Stomach smooth muscle (tissue), 2 donors: Measurements from ENCODE around the gene GABBR2.

Experiments used
- H3K27ac ChIP-seq: one replicate; pipeline ENCODE4 v1.7.0; 2013; ENCODE audit warnings: mild to moderate bottlenecking, low read length, inconsistent platforms
- H3K27me3 ChIP-seq, 2 donors: one replicate each; pipeline ENCODE4 v1.7.0; 2013; ENCODE audit warnings: low read length in 2 of 2; ENCODE audit not compliant: insufficient read depth in 2 of 2, control insufficient read depth in 1 of 2
- H3K36me3 ChIP-seq, 2 donors: one replicate each; pipeline ENCODE4 v1.7.0; 2013; ENCODE audit warnings: low read length in 2 of 2; ENCODE audit not compliant: control insufficient read depth in 2 of 2, insufficient read depth in 2 of 2
- H3K4me1 ChIP-seq: one replicate; pipeline ENCODE4 v1.7.0; 2013; ENCODE audit warnings: low read length; ENCODE audit not compliant: control insufficient read depth, insufficient read depth
- H3K4me3 ChIP-seq, 2 donors: one replicate each; pipeline ENCODE4 v1.7.0; 2013; ENCODE audit warnings: low read length in 2 of 2
- H3K9ac ChIP-seq, 2 donors: one replicate each; pipeline ENCODE4 v1.7.0; 2013; ENCODE audit warnings: low read length in 2 of 2, mild to moderate bottlenecking in 1 of 2
- H3K9me3 ChIP-seq, 2 donors: one replicate each; pipeline ENCODE4 v1.7.0; 2013; ENCODE audit warnings: low read length in 2 of 2; ENCODE audit not compliant: control insufficient read depth in 2 of 2
- donor health status: healthy.
- donor health status: Pancreatic carcinoma.

The GABBR2 gene

DNA sequence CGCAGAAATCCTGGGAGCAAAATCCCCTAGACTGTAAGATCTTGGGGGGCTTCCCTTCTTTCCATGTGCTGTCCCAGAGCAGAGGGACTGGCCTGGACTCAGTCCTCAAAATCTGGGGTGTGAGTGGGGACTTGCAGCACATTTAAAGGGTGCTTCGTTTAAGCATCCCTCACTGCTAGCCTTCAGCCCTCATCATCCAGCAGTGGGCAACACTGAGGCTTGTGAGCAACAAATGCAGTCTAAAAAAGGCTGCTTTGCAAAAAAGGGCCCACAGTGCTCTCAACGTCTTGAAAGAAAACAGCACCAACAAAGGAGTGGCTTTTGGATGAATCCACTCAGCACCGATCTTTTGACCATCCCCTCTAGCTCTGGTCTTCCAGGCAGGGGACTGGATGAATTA lies 325.0 kb downstream of the GABBR2 start:
- Histone ChIP-seq H3K4me3 (no peak overlapping the region), H3K9ac (no peak overlapping the region), H3K4me1 (no peaks in the 10 kb centered on the region), H3K9me3 (no peaks in the 10 kb centered on the region), H3K27ac (no peak overlapping the region), H3K27me3 (no peaks in the 10 kb centered on the region), H3K36me3 (no peaks in the 10 kb centered on the region)

GRCh38 chr9:98381311-98382103 lies 327.2 kb downstream of the GABBR2 start:
- Histone ChIP-seq H3K9me3 (no peaks in the 10 kb centered on the region), H3K4me1 (no peaks in the 10 kb centered on the region), H3K27me3 (no peaks in the 10 kb centered on the region), H3K9ac (no peak overlapping the region), H3K27ac (no peak overlapping the region), H3K36me3 (no peaks in the 10 kb centered on the region), H3K4me3 (no peak overlapping the region)

- H3K27me3 ChIP-seq = no peaks in the 10 kb centered on the region
- H3K27ac ChIP-seq = no peak overlapping the region
- no peaks in the 10 kb centered on the region for H3K4me1 ChIP-seq
- no peaks in the 10 kb centered on the region for H3K9me3 ChIP-seq
- no peak overlapping the region for H3K4me3 ChIP-seq
- H3K9ac ChIP-seq = no peak overlapping the region
- H3K36me3 ChIP-seq = no peaks in the 10 kb centered on the region
Observed at GRCh38 chr9:98380065-98380681, 328.6 kb downstream of the GABBR2 start.

- Histone ChIP-seq H3K9me3 (no peaks in the 10 kb centered on the region), H3K36me3 (no peaks in the 10 kb centered on the region), H3K4me3 (no peak overlapping the region), H3K27me3 (peaks cover 0 to 1% of the 10 kb centered on the region in 2 donors), H3K27ac (no peak overlapping the region), H3K4me1 (no peaks in the 10 kb centered on the region), H3K9ac (no peak overlapping the region)
Observed at GRCh38 chr9:98379572-98379971, 329.2 kb downstream of the GABBR2 start.

GRCh38 chr9:98378794-98379193 lies 329.9 kb downstream of the GABBR2 start:
- Histone ChIP-seq H3K9ac (no peak overlapping the region), H3K4me3 (no peak overlapping the region), H3K27ac (no peak overlapping the region), H3K4me1 (no peaks in the 10 kb centered on the region), H3K36me3 (no peaks in the 10 kb centered on the region), H3K9me3 (no peaks in the 10 kb centered on the region), H3K27me3 (peaks cover 0 to 2% of the 10 kb centered on the region in 2 donors)

GRCh38 chr9:98378206-98378780 lies 330.4 kb downstream of the GABBR2 start:
- Histone ChIP-seq H3K9me3 (no peaks in the 10 kb centered on the region), H3K27me3 (peaks cover 0 to 2% of the 10 kb centered on the region in 2 donors), H3K4me3 (no peak overlapping the region), H3K27ac (no peak overlapping the region), H3K36me3 (no peaks in the 10 kb centered on the region), H3K9ac (no peak overlapping the region), H3K4me1 (no peaks in the 10 kb centered on the region)

DNA sequence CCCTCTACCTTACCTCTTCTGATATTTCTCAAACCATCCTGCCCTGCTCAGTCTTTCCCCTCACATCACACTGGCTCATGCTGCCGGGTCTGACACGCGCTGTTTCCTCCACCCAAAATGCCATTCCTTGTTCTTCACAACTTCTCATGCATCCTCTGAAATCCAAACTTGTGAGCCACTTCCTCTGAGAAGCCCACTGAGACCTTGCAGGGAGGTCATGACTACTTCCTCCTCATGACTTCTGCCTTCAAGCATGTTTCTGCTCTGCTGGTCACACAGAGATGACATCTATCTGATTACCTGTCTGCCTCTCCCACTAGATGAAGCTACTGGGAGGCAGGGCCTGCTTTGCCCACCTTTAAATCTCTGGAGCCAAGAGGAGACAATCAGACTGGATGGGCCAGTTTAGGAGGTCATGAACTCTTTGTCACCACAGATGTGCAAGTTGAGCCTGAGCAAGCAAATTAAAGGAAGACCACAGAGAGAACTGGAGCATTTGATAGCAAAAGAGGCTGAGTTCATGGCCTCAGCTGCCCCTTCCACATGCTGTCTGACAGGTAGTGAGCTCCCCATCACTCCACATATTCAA lies 333.5 kb downstream of the GABBR2 start:
- Histone ChIP-seq H3K4me3 (no peak overlapping the region), H3K9me3 (no peaks in the 10 kb centered on the region), H3K4me1 (no peaks in the 10 kb centered on the region), H3K9ac (no peak overlapping the region), H3K36me3 (no peaks in the 10 kb centered on the region), H3K27me3 (peaks cover 0 to 2% of the 10 kb centered on the region in 2 donors), H3K27ac (no peak overlapping the region)

DNA sequence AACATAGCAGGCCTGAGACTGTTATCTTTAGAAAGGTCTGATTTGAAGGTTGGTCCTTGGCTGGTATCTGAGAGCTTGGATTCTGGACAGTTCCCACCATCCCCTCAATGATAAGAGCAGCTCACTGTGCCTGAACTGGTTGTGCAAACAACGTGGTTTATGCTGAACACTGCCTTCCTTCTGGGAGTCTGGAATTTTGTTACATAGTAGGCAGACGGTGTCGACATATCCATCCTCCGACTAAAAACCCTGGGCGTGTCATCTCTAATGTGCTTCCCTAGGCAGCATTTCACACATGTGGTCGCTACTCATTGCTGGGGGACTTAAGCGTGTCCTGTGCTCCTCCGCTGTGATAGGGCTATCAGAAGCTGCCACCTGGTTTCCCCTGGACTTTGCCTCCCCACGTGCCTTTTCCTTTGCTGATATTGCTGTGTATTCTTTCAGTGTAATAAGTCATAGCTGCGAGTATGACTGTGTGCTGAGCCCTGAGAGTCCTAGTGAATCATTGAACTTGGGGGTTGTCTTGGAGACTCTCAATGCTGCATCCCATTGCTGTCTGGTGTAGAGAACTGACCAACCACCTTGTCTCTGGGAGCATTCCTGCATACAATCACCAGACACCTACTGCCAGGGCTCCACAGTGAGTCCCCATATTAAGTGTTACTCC lies 334.2 kb downstream of the GABBR2 start:
- Histone ChIP-seq H3K4me3 (no peak overlapping the region), H3K27ac (no peak overlapping the region), H3K27me3 (peaks cover 0 to 2% of the 10 kb centered on the region in 2 donors), H3K36me3 (no peaks in the 10 kb centered on the region), H3K4me1 (no peaks in the 10 kb centered on the region), H3K9me3 (no peaks in the 10 kb centered on the region), H3K9ac (no peak overlapping the region)

- Histone ChIP-seq H3K9ac (no peak overlapping the region), H3K4me1 (no peaks in the 10 kb centered on the region), H3K27me3 (peaks cover 0 to 2% of the 10 kb centered on the region in 2 donors), H3K36me3 (no peaks in the 10 kb centered on the region), H3K27ac (no peak overlapping the region), H3K4me3 (no peak overlapping the region), H3K9me3 (no peaks in the 10 kb centered on the region)
Observed at GRCh38 chr9:98373609-98374008, 335.1 kb downstream of the GABBR2 start.

- no peaks in the 10 kb centered on the region for H3K36me3 ChIP-seq
- no peak overlapping the region for H3K4me3 ChIP-seq
- H3K4me1 ChIP-seq = no peaks in the 10 kb centered on the region
- H3K9ac ChIP-seq = no peak overlapping the region
- peaks cover 0 to 2% of the 10 kb centered on the region in 2 donors for H3K27me3 ChIP-seq
- H3K27ac ChIP-seq = no peak overlapping the region
- no peaks in the 10 kb centered on the region for H3K9me3 ChIP-seq
Observed at GRCh38 chr9:98372077-98372836, 336.5 kb downstream of the GABBR2 start.
